HL-60 (cell line): ENCODE measurements around the gene LAMA1.

Source experiments
- DNase-seq, 2 experiments: peaks; one replicate each; pipeline ENCODE4 v3.0.0-alpha.2; 2010 to 2020; ENCODE audit warnings: low read depth in 1 of 2, low spot score in 1 of 2
- H3K27ac ChIP-seq: fragments of 250-450 bp; sonication (Bioruptor Pico); replicated peaks from 2 replicates; pipeline ENCODE4 v1.5.1; 2020; ENCODE audit warnings: mild to moderate bottlenecking, moderate library complexity
- H3K27me3 ChIP-seq: fragments of 250-450 bp; sonication (Bioruptor Pico); 2 replicates; pipeline ENCODE4 v1.5.1; 2021; ENCODE audit warnings: mild to moderate bottlenecking, moderate library complexity; ENCODE audit not compliant: insufficient read depth, poor library complexity, severe bottlenecking
- H3K4me3 ChIP-seq: replicated peaks from 2 replicates; pipeline ENCODE4 v1.5.1; 2011; ENCODE audit warnings: mild to moderate bottlenecking, control low read depth, low read length; ENCODE audit not compliant: insufficient read depth
- GABPA ChIP-seq: IDR thresholded peaks from 2 replicates; pipeline ENCODE4 v1.6.1; 2012; ENCODE audit warnings: low read depth
- POLR2AphosphoS5 ChIP-seq: IDR thresholded peaks from 2 replicates; pipeline ENCODE4 v1.6.1; 2012; ENCODE audit warnings: low read depth
- SPI1 ChIP-seq: IDR thresholded peaks from 2 replicates; pipeline ENCODE4 v1.6.1; 2012; ENCODE audit warnings: low read depth, mild to moderate bottlenecking, borderline replicate concordance
- TF ChIP-seq, protein P1 (sequence below): IDR thresholded peaks from 2 replicates; pipeline ENCODE4 v1.6.1; 2012; ENCODE audit warnings: low read depth; ENCODE audit not compliant: insufficient replicate concordance
- TF ChIP-seq, protein P2 (sequence below): IDR thresholded peaks from one replicate; pipeline ENCODE4 v1.5.1; 2011; ENCODE audit warnings: low read length, control low read depth, inconsistent platforms; ENCODE audit not compliant: insufficient read depth

LAMA1 gene

DNA sequence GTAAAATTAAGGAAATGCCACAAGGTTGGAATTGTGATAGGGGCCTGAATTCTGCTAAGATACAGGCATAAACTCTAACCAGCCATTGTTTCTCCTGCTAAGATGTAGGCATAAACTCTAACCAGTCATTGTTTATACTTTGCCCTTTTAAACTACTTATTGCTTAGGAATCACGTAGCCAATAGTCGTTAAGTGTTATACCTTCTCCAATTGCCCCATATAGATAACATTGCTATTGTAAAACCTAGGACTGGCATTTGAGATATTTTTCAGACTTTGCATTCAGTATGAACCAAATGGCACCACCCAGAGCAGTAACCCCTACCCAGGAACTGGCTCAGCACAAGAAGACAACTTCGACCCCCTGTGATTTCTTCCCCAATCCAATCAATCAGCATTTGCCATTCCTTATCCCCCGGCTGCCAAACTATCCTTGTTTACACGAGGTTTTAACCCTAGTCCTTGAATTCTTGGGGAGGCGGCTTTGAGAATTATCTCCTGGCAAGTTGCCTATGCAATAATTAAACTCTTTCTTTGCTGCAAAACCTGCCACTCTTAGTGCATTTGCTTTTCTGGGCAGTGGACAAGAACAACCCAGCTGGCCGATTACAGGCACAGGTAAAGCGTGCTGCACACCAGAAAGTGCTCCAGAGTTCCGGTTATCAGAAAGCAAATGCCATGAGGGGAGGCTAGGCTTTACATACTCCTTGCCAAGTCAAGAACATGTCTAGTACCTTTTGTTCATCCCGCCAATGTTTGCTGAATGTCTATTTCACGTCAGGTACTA, 167.6 kb downstream of the LAMA1 start:
- Histone ChIP-seq H3K27ac (no peak overlapping the region), H3K27me3 (no peaks in the 10 kb centered on the region), H3K4me3 (no peak overlapping the region)
- no peak for DNase-seq
- TF ChIP-seq, protein P1, sequence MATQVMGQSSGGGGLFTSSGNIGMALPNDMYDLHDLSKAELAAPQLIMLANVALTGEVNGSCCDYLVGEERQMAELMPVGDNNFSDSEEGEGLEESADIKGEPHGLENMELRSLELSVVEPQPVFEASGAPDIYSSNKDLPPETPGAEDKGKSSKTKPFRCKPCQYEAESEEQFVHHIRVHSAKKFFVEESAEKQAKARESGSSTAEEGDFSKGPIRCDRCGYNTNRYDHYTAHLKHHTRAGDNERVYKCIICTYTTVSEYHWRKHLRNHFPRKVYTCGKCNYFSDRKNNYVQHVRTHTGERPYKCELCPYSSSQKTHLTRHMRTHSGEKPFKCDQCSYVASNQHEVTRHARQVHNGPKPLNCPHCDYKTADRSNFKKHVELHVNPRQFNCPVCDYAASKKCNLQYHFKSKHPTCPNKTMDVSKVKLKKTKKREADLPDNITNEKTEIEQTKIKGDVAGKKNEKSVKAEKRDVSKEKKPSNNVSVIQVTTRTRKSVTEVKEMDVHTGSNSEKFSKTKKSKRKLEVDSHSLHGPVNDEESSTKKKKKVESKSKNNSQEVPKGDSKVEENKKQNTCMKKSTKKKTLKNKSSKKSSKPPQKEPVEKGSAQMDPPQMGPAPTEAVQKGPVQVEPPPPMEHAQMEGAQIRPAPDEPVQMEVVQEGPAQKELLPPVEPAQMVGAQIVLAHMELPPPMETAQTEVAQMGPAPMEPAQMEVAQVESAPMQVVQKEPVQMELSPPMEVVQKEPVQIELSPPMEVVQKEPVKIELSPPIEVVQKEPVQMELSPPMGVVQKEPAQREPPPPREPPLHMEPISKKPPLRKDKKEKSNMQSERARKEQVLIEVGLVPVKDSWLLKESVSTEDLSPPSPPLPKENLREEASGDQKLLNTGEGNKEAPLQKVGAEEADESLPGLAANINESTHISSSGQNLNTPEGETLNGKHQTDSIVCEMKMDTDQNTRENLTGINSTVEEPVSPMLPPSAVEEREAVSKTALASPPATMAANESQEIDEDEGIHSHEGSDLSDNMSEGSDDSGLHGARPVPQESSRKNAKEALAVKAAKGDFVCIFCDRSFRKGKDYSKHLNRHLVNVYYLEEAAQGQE: no peak
- TF ChIP-seq, protein P2, sequence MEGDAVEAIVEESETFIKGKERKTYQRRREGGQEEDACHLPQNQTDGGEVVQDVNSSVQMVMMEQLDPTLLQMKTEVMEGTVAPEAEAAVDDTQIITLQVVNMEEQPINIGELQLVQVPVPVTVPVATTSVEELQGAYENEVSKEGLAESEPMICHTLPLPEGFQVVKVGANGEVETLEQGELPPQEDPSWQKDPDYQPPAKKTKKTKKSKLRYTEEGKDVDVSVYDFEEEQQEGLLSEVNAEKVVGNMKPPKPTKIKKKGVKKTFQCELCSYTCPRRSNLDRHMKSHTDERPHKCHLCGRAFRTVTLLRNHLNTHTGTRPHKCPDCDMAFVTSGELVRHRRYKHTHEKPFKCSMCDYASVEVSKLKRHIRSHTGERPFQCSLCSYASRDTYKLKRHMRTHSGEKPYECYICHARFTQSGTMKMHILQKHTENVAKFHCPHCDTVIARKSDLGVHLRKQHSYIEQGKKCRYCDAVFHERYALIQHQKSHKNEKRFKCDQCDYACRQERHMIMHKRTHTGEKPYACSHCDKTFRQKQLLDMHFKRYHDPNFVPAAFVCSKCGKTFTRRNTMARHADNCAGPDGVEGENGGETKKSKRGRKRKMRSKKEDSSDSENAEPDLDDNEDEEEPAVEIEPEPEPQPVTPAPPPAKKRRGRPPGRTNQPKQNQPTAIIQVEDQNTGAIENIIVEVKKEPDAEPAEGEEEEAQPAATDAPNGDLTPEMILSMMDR: no peak
- no peak for TF ChIP-seq SPI1
- no peak for TF ChIP-seq POLR2AphosphoS5
- no peak for TF ChIP-seq GABPA

- no peak for DNase-seq
- Histone ChIP-seq H3K4me3 (no peak overlapping the region), H3K27ac (no peak overlapping the region), H3K27me3 (no peaks in the 10 kb centered on the region)
- TF ChIP-seq SPI1: no peak
- TF ChIP-seq, protein P2: no peak
- no peak for TF ChIP-seq POLR2AphosphoS5
- no peak for TF ChIP-seq GABPA
- TF ChIP-seq, protein P1: no peak
These were observed 169.1 kb downstream of the LAMA1 start for GRCh38 chr18:6948281-6949055.

DNA sequence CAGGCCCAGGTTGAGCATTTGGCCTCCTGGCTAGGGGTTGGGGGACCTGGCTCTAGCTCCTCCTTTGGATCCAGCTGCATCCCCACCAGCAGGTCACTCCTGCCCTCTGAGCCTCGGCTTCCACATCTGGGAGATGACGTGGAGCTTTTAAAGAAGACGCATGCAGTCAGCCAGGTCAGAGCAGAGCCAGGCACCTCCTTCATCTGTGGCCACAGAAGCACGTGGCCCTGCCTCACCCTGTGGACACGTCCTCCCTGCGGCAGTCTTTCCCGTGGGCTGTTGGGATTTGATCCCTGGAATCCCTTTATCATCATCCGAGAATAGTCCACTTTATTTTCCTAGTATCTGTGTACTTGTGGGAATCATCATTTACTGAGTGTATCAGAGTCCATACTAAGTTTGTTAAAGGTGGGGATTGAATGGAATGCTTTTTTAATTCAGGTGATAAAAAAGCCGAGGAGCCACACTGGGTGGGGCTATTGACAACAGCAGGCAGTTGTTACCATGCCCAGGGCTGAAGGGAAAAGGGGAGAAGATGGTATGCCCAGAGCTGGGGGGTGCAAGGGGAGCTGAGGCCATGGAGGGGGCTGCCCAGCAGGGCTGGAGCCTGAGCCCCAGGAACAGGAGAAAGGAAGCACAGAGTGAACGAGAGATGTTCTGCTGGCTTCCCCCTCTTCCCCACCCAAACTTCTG, 170.1 kb downstream of the LAMA1 start:
- Histone ChIP-seq H3K27ac (no peak overlapping the region), H3K27me3 (no peaks in the 10 kb centered on the region), H3K4me3 (no peak overlapping the region)
- DNase-seq: no peak
- TF ChIP-seq SPI1 (no peak), GABPA (no peak), POLR2AphosphoS5 (no peak)
- TF ChIP-seq, protein P1: no peak
- TF ChIP-seq, protein P2: no peak
